ENCODE results near the gene MRPS34.
"Not testable (repeated sequence)": the region's sequence is repeated elsewhere in the genome, so short reads cannot be mapped to it uniquely, and the experiment has no call there.

The MRPS34 gene

DNA sequence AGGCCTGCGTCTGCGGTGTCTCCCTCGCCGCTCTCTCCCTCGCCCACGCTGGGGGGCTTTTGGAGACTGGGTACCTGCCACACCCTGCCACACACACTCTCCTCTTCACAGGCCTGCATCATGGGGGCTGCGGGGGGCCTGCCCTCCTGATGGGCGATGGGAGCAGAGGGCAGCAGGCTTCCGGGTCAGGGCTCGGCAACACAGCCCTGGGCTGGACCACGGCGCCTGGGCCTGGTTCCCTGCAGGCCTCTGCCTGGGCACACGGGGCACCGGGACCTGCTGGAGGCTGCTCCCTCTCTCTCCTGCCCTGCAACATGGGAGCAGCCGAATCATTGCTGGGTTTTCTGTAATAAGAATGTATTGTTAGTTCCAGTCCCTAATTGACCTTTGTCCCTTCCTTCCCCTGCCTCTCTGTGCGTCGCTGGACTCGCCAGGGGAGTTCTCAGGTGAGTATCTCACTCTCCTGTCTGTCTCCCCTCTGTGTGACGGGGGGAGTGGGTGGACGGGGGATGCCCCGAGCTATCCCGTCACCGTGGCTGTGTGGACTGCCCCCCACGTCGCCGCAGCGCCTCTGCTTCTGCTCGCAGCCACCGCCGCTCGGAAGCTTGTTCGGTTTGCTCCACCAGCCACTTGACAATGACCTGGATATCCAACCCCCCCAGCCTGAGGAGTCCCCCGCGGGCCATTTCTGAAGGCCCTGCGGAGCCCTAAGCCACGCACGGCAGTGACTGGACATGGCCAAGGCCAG, 15.0 kb downstream of the MRPS34 start:
- DNase-seq (ENCODE audit: low read depth, low spot score) = no peak

DNA sequence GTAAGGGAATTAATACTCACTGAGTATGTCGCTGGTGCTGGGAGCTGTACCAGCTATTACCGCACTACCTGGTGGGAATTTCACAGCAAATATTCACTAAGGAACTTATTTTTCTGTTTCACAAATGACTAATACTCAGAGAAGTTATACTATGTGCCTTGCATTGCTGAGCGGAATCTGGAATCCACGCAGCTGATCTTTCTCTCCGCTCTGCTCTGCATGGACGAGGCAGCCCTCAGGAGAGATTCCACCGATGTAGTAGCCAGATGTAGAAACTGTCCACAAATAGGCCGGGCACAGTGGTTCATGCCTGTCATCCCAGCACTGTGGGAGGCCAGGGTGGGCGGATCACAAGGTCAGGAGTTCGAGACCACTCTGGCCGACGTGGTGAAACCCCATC, 18.7 kb downstream of the MRPS34 start:
- no peak for DNase-seq (ENCODE audit: low read depth, low spot score)

DNA sequence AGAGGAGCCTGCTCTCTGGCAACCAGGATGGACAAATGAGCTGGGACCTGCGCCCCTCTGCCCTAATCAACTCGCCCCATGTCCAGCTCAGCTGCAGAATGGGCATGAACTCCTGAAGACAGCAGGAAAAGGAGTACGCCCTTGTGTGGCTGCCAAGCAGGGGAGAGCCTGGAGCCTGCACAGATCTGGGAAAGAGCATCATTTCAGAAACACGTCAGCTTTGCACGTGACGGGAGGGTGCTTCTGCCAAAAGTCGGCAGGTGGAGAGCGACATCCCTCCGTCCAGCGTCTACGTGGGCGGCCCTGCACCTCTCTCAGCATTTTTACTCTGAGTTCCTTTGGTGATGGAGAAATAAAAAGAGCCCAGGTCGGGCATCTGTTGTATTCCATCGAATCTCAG, 20.1 kb downstream of the MRPS34 start:
- no peak for DNase-seq (ENCODE audit: low read depth, low spot score)

DNA sequence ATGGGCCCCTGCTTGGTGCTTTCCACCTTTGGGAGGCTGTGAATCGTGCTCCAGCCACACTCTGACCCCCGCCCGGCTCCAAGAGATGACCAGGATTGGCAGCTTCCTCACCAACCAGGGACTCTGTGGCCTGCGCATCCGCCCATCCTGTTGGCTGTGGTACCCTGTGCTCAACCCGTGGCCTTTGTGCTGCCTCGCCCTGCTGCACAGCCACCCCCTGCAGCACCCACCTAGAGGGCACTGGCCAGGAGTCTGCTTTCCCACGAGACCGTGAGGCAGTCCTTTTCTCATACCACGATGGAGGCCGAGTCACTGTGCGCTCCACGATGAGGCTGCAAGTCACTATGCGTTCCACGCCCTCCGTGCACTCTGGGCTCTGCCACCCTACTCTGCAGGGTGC, 21.0 kb downstream of the MRPS34 start:
- DNase-seq (ENCODE audit: low read depth, low spot score) = no peak

DNA sequence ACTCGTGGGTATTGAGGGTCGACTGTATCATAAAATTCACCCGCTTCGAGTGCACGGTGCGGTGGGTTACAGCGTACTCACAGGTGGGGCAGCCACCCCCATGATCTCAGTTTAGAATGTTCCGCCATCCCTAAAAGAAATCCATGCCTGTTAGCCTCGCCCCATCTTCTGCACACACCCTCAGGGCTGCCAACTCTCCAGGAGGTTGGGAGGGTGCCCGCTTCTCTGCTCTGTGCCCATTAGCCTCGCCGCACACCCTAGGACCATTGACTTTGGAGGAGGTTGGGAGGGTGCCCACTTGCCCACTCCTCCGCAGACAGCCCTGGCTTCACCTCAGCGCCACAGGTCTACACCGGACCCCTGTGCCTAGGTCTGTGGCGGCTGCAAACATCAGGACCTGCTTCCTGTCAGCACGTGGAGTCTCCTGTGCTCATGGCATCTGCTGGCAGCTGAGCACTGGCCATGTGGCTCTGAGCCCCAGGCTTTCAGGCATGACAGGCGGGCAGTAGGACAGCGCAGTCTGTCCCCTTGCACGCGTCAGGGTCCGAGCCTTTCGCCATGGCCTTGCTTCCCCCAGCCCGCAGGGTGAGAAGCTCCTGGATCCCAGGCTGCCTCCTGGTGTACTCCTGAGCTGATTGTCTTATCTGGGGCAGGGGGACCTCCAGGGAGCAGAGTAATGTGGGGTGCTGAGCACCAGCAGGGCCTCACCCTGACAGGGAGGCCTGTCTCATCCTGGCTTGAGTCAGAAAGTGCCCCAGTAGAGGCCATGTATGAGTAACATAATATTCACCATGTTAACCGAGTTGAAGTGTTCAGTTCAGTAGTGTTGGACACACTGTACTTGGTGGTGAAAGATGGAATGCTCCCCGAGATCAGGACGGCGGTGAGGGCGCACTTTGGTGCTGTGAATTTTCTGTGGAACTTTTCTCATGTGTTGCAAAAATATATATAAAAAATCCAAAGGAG, 23.5 kb downstream of the MRPS34 start:
- DNase-seq (ENCODE audit: low read depth, low spot score) = no peak

DNA sequence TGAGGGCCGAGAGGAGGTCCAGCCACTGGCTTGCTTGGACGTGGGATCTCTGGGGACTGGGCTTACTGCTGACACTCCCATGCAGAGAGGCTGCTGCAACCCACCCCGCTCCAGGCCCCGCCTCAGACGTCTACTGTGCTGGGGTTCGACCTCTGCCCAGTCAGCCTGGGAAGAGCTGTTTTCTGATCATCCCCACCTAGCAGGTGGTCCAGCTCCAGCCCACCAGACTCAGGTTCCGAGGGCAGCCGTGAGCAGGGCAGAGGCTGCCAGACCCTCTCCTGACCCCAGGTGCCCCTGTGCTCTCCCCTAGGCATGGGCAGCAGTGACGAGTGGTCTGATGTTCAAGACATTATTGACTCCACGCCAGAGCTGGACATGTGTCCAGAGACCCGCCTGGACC, 25.0 kb downstream of the MRPS34 start:
- no peak for DNase-seq (ENCODE audit: low read depth, low spot score)

DNA sequence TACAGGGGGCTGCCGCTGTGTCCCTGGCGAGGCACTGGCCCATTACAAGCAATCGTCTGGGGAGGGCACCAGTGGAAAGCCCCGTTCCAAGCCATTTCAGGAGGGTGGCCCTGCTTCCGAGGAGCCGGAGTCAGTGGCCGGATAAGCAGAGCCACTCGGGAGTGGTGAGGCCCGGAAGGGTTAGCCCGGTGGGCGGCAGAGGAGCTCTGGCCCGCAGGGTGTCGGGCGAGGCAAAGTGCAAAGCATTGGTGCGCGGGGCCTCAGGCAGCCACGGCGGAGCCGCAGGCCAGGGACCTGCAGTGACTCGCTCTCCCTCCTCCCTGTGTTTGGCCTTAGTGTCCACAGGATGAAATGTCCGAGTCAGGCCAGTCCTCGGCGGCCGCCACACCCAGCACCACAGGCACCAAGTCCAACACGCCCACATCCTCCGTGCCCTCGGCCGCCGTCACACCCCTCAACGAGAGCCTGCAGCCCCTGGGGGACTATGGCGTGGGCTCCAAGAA, 26.2 kb downstream of the MRPS34 start:
- DNase-seq (ENCODE audit: low read depth, low spot score) = no peak

DNA sequence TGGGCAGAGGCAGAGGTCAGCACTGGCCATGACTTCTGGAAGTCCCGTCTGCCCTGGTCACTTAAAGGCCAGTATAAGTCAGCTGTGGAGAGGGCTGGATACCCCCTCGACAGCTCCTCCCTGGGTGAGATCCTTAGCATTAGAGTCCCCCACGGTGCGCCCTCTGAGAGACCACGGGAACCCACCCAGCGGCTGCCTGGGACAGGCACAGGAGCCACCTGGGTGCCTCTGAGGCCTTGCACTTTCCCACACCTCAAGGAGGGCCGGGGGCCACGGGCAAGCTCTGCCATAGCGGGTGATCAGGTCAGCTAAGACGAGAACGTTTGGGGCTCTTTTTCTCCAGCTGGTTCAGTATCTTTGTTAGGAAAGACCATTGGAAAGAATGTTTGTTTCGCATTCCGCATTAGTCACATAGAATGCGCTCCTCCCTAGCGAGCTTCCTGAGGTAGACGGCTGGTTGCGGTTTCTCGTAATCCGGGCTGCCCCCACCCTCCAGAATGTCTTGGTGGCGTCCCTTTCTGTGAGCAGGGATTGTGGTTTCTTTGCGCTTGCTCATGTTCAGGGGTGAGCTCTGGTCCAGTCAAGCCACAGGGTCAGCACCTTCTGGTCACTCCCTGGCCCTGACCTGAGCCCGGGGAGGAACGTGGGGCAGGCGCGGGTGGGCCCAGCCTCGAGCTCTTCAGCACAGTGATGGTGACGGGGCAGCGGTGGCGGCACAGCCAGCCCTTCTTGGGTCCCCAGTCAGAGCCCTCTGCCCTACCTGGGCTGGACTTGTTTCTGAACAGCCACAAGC, 26.8 kb downstream of the MRPS34 start:
- DNase-seq (ENCODE audit: low read depth, low spot score) = no peak

DNA sequence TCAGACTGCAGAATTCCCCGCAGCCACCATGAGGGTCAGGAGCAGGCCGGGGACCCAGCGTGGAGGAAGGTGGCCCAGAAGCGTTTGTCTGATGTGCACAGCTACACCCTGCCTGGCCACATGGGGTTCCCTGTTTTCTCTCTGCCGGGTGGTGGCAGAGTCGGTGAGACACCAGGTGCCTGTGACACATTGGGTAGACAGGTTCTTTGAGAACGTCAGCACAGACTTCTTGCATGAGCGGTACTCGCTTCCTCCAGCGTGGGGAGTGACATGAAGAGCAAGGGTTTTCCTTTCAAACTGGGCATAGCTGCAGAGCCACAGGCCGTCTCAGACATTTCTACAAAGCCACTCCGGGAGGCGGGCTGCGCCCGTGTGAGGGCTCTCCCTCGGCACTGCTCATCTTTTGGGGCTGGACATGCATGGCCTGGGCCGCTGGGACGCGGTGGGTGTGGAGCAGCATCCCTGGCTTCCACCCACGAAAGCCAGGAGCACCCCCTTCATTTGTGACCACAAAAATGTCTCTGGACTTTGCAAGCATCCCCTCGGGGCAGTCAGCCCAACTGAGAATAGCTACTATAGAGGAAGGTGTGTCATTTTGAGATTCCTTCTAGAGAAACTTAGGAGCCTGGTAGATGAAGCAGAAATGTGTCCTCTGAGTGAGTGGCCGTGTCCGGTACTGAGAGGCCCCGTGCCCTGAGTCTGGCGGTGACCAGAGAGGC, 27.6 kb downstream of the MRPS34 start:
- no peak for DNase-seq (ENCODE audit: low read depth, low spot score)

DNA sequence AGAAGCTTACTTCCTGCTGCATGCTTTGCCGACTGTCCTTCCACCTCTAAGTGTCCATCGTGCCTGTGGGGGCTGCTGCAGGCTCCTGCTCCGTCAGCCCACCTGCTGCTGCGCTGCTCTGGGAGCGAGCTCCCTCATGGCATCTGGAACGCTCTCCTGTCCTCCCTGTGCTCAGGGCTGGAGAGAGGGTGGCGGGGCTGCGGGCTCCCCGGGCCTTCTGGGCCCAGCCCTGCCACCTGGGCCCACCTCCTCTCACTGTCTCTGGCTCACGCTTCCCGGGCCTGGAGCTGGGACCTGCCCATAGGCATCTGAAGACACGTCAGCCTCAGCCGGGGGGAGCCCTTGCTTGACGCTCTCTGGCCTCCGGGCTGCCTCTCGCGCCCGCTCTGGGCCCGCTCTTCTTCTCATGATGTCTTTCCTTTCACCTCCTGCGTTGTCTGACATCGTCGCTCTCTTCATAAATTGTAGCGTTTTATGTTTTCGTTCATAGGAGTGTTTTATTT, 28.5 kb downstream of the MRPS34 start:
- no peak for DNase-seq (ENCODE audit: low read depth, low spot score)

DNA sequence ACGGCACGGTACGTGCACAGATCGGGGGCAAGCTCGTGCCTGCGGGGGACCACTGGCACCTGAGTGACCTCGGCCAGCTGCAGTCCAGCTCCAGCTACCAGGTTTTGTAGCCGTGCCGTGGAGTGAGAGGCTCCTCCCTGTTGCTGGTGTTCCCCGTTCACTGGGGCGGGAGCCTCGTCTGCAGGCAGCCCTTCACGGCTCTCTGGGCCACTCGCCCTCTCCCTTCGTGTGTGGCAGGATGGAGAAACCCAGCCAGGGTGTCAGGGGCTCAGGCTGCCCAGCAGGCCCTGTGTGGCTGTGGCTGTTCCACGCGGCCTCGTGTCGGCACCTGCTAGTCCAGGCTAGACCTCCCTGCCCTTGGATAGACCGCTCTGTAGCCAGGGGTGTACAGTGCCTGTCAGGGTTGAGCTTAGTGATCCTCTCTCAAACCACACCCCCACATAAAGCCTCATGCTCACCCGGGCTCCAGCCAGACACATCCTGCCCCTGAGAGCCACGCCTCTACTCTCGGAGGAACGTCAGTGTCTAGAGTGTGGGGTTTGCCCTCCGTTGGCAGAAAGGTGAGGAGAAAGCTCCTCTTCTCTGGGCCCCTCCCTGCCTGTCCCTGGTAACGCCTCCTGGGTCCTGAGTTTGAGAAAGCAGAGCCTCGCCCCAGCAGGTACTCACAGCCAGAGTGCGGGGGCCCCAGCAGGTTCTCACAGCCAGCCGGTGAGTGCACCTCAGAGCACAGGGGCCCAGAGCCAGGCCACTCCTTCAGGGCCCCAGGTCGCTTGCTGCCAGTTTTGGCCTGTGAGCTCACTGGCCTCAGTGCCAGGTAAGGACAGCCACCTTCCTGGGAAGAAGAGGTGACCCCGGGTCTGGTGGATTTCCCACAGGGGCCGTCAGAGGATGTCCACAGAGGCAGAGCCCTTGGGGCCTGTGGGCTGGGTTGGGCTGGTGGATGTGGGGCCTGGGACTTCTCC, 29.3 kb downstream of the MRPS34 start:
- no peak for DNase-seq (ENCODE audit: low read depth, low spot score)

DNA sequence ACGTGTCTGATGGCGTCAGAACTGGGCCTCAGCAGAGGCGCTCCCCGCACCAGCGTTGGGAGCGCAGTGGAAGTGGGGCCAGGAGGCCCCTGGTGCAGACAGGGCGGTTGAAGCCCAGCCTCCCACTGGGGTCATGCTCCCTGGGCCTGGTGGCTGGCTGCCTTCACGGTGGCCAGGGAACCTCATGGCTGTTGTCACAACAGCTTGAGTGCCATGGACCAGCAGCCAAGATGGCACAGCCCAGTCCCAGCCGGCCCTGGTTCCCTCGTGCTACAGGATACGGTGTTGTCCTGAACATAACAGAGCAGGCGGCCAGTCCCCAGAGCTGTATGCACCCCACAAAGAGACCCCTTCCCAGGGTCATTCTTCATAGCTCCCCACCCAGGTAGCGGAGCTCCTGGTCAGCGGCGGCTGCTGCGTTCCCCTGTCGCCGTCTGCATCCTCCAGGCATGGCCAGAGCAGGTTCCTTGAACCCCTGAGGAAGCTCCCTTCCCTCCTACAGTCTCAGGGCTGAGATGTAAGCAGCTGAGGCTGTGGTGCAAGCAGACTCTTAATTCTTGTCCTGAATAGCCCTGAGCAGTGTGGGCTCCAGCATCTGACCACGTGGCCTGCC, 31.3 kb downstream of the MRPS34 start:
- no peak for DNase-seq (ENCODE audit: low read depth, low spot score)

DNA sequence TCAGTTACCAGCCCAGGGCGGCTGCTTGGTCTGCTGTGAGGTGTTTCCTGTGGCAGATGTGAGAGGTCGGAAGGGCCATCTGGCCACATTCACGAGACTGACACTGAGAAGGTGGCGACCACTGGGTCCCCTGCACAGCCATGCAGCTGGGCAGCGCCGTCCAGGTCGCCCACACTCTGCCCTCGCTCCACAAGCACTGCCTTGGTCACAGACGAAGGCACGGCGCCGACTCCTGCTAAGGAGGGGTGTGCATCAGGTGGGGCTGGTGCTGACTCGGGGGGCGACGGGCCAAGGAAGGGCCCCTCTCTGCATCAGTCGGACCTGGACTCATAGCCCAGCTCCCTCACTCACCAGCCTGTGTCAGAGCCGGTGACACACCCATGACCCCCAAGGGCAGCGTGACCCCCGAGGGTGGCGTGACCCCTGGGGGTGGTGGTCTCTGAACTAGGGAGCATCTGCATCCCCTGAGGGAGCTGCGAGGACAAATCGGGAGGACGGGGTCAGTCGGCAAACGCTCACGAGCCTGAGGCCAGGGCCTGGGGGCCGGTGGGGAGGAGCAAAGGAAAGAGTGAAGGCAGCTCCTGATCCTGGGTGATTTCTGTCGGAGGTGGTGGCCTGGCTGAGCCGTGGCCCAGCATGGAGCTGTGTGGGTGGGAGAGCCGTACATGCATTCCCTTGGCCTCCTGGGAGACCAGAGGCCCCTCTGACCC, 32.0 kb downstream of the MRPS34 start:
- no peak for DNase-seq (ENCODE audit: low read depth, low spot score)

DNA sequence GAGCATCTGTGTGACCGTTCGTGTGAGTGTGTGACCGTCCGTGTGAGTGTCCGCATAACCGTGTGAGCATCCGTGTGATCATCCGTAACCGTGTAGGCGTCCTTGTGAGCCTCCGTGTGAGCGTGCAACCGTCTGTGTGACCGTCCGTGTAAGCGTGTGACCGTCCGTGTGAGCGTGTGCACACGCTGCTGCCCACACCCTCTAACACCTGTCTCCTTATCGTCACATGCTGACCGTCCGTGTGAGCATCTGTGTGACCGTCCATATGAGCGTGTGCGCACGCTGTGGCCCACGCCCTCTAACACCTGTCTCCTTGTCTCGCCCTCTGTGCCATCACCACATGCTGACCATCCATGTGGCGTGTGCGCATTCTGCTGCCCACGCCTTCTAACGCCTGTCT, 32.7 kb downstream of the MRPS34 start:
- no peak for DNase-seq (ENCODE audit: low read depth, low spot score)

DNA sequence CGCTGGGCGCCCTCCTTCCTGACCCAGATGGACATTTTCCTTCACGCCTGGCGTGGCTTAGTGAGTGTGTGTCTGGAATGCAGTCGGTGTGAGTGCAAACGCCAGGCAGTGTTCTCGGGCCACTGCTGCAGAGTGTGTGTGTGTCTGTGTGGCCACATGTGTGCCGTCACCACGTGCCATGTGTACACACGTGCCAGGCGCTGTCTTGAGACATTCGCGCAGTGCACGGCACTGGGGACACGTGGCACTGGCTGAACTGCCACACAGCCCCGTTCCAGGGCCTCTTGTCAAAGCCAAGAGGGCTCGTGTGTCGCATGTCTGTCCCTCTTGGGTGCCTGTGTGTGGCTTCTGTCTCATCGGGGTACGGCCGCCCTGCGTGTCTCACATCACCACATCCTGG, 38.1 kb downstream of the MRPS34 start:
- no peak for DNase-seq (ENCODE audit: low read depth, low spot score)

DNA sequence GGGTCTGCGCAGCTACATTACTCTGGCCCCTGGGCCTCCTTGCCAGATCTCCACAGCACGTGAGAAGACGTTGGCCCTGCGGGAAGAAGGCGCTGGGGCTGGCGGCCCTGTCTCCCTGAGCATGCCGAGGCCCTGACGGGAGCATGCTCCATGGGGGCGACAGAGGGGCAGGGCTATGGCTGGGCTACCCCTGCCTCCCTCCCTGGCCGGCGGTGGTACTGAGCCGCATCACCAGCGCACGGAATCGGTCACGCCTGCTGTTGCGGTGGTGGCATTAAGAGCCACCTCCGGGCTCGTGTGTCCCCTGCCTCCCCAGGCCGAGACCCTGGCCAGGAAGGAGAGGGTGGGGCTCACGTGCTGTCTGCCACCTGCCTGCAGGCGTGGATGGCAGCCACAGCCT, 38.8 kb downstream of the MRPS34 start:
- no peak for DNase-seq (ENCODE audit: low read depth, low spot score)

DNA sequence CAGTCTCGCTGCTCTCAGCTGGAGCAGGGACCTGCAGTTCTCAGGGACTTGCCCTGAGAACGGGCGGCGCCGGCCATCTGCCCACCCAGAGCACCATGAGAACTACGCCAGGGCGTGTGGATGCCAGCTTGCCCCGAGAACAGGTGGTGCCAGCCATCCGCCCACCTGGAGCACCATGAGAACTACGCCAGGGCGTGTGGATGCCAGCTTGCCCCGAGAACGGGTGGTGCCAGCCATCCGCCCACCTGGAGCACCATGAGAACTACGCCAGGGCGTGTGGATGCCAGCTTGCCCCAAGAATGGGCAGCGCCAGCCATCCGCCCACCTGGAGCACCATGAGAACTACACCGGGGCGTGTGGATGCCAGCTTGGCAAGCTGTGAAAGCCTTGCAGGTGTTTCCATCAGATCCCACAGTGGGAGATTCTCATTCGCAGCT, 40.4 kb downstream of the MRPS34 start:
- not testable (repeated sequence) for DNase-seq (ENCODE audit: low read depth, low spot score)

DNA sequence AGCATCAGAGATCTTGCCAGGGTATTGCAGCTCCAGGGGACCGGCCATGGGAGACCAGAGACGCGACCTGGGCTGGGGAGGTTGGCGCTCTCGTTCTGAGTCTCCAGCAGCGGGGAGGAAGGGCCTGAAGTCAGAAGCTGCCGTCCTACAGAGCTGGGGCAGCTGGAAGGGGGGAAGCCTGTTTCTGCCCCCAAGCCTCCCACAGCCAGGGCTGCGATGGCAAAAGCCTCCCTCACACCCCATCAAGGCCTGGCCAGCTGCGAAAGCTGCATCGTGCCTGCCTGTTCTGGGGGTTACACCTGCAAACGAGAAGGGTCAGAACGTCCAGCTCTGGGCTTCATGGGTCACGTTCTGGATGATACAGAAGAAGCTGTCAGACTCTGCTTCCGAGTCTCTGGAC, 40.9 kb downstream of the MRPS34 start:
- DNase-seq (ENCODE audit: low read depth, low spot score) = no peak

DNA sequence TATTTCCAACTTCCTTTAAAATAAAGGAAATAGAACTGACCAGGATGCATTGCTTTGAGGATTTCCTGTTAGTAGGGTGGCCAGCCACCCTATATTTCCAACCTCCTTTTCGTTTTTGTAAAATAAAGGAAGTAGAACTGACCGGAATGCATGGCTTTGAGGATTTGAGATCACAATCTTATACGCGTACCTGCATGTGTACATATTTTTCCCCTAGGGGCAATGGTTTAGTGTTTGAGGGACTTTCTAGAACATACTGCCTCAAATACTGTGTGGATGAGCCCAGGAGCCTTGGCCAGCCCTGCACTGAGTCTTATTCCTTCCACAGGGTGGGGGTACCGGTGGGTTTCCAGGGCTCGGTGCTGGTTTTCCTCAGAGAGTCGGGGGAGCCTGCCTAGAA, 41.3 kb downstream of the MRPS34 start:
- DNase-seq (ENCODE audit: low read depth, low spot score) = no peak

Data from brain pericyte (primary cell).